Fibroblast of lung (primary cell): ENCODE data around the gene PRR14L. TPM values are rescaled to one million over a fixed set of nuclear protein-coding genes. Genes with fewer than 3 reads are reported as not detected.
A peak's percentile ranks its signal among the peaks of the same experiment; 100 is the strongest.
"Not testable (repeated sequence)": the region's sequence is repeated elsewhere in the genome, so short reads cannot be mapped to it uniquely, and the experiment has no call there.

ENCODE experiments used
- DNase-seq, 2 donors: peaks; one replicate each; pipeline versions ENCODE4 v3.0.0 to v3.0.0-alpha.2; 2010; ENCODE audit warnings: low read depth in 2 of 2
- H2AFZ ChIP-seq: 2 replicates; pipeline ENCODE4 v1.5.1; 2012; ENCODE audit warnings: low read length, control low read depth, inconsistent platforms
- H3K27ac ChIP-seq: 2 replicates; pipeline ENCODE4 v1.5.1; 2011; ENCODE audit warnings: low read length, control low read depth; ENCODE audit not compliant: insufficient read depth
- H3K27me3 ChIP-seq: 2 replicates; pipeline ENCODE4 v1.5.1; 2011; ENCODE audit warnings: mild to moderate bottlenecking, low read length; ENCODE audit not compliant: control insufficient read depth, insufficient read depth
- H3K36me3 ChIP-seq: 2 replicates; pipeline ENCODE4 v1.5.1; 2011; ENCODE audit warnings: low read length; ENCODE audit not compliant: control insufficient read depth, insufficient read depth
- H3K4me1 ChIP-seq: 2 replicates; pipeline ENCODE4 v1.5.1; 2011; ENCODE audit warnings: low read length; ENCODE audit not compliant: control insufficient read depth, insufficient read depth; ENCODE audit errors: extremely low read depth
- H3K4me2 ChIP-seq: 2 replicates; pipeline ENCODE4 v1.5.1; 2011; ENCODE audit warnings: low read length, control low read depth; ENCODE audit not compliant: insufficient read depth; ENCODE audit errors: extremely low read depth
- H3K4me3 ChIP-seq, 4 experiments: fragments of 200-600 bp in 1 of 4; sonication (generic) in 1 of 4; replicated peaks in 1 of 4; 2 replicates each; pipeline ENCODE4 v1.5.1; 2011 to 2016; ENCODE audit warnings: low read length in 4 of 4, low read depth in 3 of 4, mild to moderate bottlenecking in 3 of 4, control low read depth in 2 of 4, inconsistent platforms in 1 of 4, mixed read lengths in 1 of 4; ENCODE audit not compliant: insufficient read depth in 1 of 4; ENCODE audit errors: control extremely low read depth in 1 of 4
- H3K79me2 ChIP-seq: 2 replicates; pipeline ENCODE4 v1.5.1; 2012; ENCODE audit warnings: mild to moderate bottlenecking, low read length, inconsistent platforms; ENCODE audit not compliant: control insufficient read depth, insufficient read depth
- H3K9ac ChIP-seq: 2 replicates; pipeline ENCODE4 v1.5.1; 2011; ENCODE audit warnings: mild to moderate bottlenecking, low read length, control low read depth; ENCODE audit not compliant: insufficient read depth
- H3K9me3 ChIP-seq: 2 replicates; pipeline ENCODE4 v1.5.1; 2012; ENCODE audit warnings: low read depth, low read length; ENCODE audit not compliant: control insufficient read depth, insufficient read depth
- H4K20me1 ChIP-seq: 2 replicates; pipeline ENCODE4 v1.5.1; 2011; ENCODE audit warnings: low read length; ENCODE audit not compliant: control insufficient read depth, insufficient read depth; ENCODE audit errors: extremely low read depth
- EZH2 ChIP-seq: IDR thresholded peaks from 2 replicates; pipeline ENCODE4 v1.5.1; 2012; ENCODE audit warnings: low read length, control low read depth, mild to moderate bottlenecking; ENCODE audit errors: missing control alignments
- polyA plus RNA-seq, 2 donors: library from polyadenylated mRNA; depleted of rRNA in 1 of 2; stranded (reverse) in 1 of 2; unstranded in 1 of 2; fragments of >200 nt; gene quantifications; 2 replicates each; pipeline ENCODE4 v1.2.1, GENCODE V29; 2011 to 2012; ENCODE audit warnings: missing spikeins in 1 of 2
- total RNA-seq: library from RNA; depleted of rRNA; stranded (reverse); fragments of >200 nt; gene quantifications from 2 replicates; pipeline ENCODE4 v1.2.1, GENCODE V29; 2014
- TF ChIP-seq, protein P1 (sequence below), 2 donors: IDR thresholded peaks in 1 of 2; conservative IDR thresholded peaks in 1 of 2; 1 replicate in 1 of 2; 2 replicates in 1 of 2; pipeline ENCODE4 v1.5.1; 2011 to 2012; ENCODE audit warnings: low read length in 2 of 2, control low read depth in 1 of 2, inconsistent platforms in 1 of 2, low read depth in 1 of 2, mild to moderate bottlenecking in 1 of 2

Gene PRR14L
- total and polyA plus RNA-seq, 2 donors (not counting 1 experiment from before 2014, with no cell fraction given) = 14.4 to 17.3 TPM

- no peak for DNase-seq
- Histone ChIP-seq H3K27me3 (no peaks in the 10 kb centered on the region), H3K9ac (no peak overlapping the region), H2AFZ (peak overlapping the region; percentile 91), H3K4me1 (peaks cover 3% of the 10 kb centered on the region), H4K20me1 (no peaks in the 10 kb centered on the region), H3K27ac (no peak overlapping the region), H3K9me3 (no peaks in the 10 kb centered on the region), H3K36me3 (no peaks in the 10 kb centered on the region), H3K4me3 (peak overlapping the region in 2 of 4 experiments; percentile 92), H3K79me2 (peaks cover 38% of the 10 kb centered on the region), H3K4me2 (peak overlapping the region; percentile 79)
- no peak for TF ChIP-seq EZH2
- TF ChIP-seq, protein P1, sequence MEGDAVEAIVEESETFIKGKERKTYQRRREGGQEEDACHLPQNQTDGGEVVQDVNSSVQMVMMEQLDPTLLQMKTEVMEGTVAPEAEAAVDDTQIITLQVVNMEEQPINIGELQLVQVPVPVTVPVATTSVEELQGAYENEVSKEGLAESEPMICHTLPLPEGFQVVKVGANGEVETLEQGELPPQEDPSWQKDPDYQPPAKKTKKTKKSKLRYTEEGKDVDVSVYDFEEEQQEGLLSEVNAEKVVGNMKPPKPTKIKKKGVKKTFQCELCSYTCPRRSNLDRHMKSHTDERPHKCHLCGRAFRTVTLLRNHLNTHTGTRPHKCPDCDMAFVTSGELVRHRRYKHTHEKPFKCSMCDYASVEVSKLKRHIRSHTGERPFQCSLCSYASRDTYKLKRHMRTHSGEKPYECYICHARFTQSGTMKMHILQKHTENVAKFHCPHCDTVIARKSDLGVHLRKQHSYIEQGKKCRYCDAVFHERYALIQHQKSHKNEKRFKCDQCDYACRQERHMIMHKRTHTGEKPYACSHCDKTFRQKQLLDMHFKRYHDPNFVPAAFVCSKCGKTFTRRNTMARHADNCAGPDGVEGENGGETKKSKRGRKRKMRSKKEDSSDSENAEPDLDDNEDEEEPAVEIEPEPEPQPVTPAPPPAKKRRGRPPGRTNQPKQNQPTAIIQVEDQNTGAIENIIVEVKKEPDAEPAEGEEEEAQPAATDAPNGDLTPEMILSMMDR (conservative IDR thresholded peaks at IDR 0.05 in 1 of 2, IDR thresholded peaks at IDR 0.05 in 1 of 2; ENCODE audit: low read depth in 1 of 2, low read length in 2 of 2) = no peak
These were observed 87.3 kb downstream of the PRR14L start for GRCh38 chr22:31662668-31663037.

DNA sequence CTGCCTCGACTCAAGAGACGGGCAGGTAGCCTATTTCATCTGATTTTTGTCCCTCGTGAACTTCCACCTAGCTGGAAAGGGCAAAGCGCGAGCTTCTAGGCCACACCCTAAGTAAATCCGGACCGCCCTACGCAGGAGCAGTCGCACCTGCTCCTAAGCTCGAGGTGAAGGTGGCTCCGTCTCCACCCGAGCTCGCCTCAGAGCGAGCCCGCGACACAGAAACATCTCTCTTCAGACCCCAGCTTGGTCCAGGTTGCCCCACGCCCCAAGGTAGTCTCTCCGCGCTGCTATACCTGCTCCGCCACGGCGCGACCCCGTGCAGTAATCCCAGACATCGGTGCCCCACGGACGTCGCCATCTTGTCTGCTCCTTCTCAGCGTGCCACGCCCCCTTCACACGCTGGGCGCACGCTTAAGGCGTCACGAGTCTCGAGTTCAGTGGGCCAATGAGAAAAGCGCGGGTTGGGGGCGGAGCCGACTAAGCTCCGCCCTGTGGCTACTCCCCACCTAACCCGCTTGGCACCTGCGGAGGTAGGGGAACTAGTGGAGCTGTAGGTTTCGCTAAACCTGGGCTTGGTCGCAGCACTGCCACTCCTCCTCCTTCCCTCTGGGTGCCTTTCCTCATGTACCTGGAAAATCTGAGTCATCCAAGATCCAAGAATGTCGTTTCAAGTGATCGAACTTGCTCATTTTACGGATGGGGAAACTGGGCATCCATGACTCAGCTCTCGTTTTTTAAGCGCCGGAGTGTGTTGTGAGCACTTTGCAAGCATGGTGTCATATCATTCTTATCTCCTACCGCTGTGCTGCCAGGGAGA lies 87.9 kb downstream of the PRR14L start, which contains the start of gene PISD:
PISD (minus strand) TSS at position 365 of the 817 bp plus-strand sequence; CDS start at position 358, 7 bp downstream.
- Histone ChIP-seq H2AFZ (peak within 1 kb of the TSS; percentile 91), H3K36me3 (no peaks in the 10 kb centered on the region), H3K27ac (peak within 1 kb of the TSS; percentile 70), H4K20me1 (no peaks in the 10 kb centered on the region), H3K4me1 (peaks cover 3% of the 10 kb centered on the region), H3K9ac (peak within 1 kb of the TSS; percentile 33), H3K79me2 (peaks cover 39% of the 10 kb centered on the region), H3K27me3 (no peaks in the 10 kb centered on the region), H3K9me3 (no peaks in the 10 kb centered on the region), H3K4me2 (peak within 1 kb of the TSS; percentile 79), H3K4me3 (peak within 1 kb of the TSS; percentile 36 to 92 (median 82))
- no peak for TF ChIP-seq EZH2
- TF ChIP-seq, protein P1 (conservative IDR thresholded peaks at IDR 0.05 in 1 of 2, IDR thresholded peaks at IDR 0.05 in 1 of 2; ENCODE audit: low read depth in 1 of 2, low read length in 2 of 2) = no peak
- DNase-seq = peak; percentile 90 to 92

DNA sequence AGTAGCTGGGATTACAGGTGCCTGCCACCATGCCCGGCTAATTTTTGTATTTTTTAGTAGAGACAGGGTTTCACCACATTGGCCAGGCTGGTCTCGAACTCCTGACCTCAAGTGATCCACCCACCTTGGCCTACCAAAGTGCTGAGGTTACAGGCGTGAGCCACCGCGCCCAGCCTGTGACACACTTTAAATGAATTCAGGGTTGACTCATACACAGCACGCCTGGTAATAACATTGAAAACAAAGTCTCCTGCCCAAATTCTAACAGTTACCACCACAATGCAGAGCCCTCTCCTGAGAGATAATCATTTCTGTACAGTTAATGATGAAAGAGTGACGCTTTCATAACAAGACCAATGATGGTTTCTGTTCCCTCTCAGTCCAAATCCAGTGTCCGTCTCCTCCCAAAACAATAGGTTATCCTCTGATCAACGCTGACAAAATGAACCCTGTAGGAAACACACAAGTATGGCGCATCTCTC lies 89.0 kb downstream of the PRR14L start:
- not testable (repeated sequence) for H4K20me1 ChIP-seq, H3K4me1 ChIP-seq, H3K36me3 ChIP-seq, H3K9me3 ChIP-seq, H2AFZ ChIP-seq, H3K27me3 ChIP-seq
- Histone ChIP-seq H3K27ac (peak overlapping the region; percentile 70), H3K9ac (peak overlapping the region; percentile 33), H3K4me2 (peak overlapping the region; percentile 70), H3K79me2 (peaks cover 42% of the 10 kb centered on the region), H3K4me3 (peak overlapping the region; percentile 36 to 92 (median 82))
- peak; percentile 69 to 78 for DNase-seq
